Measurements from ENCODE around the gene CAPG.
"Not testable (repeated sequence)": the region's sequence is repeated elsewhere in the genome, so short reads cannot be mapped to it uniquely, and the experiment has no call there.

The CAPG gene

DNA sequence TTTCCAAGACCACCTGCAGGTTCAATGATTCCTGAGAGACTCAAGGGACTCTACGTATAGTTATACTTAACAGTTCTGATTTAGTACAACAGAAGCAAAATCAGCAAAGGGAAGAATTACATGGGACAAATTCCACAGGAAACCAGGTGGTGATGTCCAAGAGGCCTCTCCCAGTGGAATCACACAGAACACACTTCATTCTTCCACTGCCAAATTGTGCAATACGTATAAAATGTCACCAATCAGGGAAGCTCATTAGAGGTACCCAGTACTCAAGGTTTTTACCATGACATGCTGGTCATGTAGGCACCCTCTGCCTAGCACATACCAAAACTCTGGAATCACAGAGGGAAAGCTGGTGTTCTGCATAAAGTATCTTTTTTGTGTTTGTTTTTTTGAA, 22.4 kb downstream of the CAPG start:
- TF ChIP-seq, protein P1, sequence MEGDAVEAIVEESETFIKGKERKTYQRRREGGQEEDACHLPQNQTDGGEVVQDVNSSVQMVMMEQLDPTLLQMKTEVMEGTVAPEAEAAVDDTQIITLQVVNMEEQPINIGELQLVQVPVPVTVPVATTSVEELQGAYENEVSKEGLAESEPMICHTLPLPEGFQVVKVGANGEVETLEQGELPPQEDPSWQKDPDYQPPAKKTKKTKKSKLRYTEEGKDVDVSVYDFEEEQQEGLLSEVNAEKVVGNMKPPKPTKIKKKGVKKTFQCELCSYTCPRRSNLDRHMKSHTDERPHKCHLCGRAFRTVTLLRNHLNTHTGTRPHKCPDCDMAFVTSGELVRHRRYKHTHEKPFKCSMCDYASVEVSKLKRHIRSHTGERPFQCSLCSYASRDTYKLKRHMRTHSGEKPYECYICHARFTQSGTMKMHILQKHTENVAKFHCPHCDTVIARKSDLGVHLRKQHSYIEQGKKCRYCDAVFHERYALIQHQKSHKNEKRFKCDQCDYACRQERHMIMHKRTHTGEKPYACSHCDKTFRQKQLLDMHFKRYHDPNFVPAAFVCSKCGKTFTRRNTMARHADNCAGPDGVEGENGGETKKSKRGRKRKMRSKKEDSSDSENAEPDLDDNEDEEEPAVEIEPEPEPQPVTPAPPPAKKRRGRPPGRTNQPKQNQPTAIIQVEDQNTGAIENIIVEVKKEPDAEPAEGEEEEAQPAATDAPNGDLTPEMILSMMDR (IDR thresholded peaks at IDR 0.05) = no peak
- no peak overlapping the region for H2AFZ ChIP-seq
- H3K9me3 ChIP-seq (ENCODE audit: control insufficient read depth, low read length) = no peaks in the 10 kb centered on the region
- no peak overlapping the region for H3K9ac ChIP-seq
- no peaks in the 10 kb centered on the region for H3K36me3 ChIP-seq (ENCODE audit: control insufficient read depth, insufficient read depth, low read length)
- H3K27ac ChIP-seq = no peak overlapping the region
- no peak overlapping the region for H3K4me2 ChIP-seq (ENCODE audit: low read length)
- H3K4me1 ChIP-seq = peaks cover 31% of the 10 kb centered on the region
- no peaks in the 10 kb centered on the region for H3K27me3 ChIP-seq (ENCODE audit: control insufficient read depth, insufficient read depth, low read length)
- no peak overlapping the region for H3K4me3 ChIP-seq (ENCODE audit: low read depth, low read length)
- H3K79me2 ChIP-seq = peaks cover 3% of the 10 kb centered on the region

DNA sequence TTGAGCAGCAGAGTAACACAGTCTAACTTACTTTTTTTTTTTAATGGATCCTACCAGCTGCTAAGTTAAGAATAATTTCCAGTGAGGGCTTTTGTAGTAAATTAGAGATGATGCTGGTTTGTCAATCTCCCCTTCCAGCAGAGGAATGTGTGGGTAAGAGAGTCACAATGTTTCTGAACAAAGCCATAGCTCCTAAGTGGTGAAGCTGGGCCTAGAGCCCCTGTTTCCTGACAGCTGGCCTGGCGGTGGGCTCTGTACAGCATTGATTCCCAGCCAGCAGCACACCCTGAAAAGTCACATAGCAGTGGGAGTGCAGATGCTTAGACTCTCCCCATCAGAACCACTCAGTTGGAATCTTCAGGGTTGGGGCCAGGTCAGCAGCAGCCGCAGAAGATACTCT, 24.4 kb downstream of the CAPG start:
- Histone ChIP-seq H3K9me3 (ENCODE audit: control insufficient read depth, low read length) (no peaks in the 10 kb centered on the region), H3K9ac (no peak overlapping the region), H3K4me2 (ENCODE audit: low read length) (no peak overlapping the region), H3K27me3 (ENCODE audit: control insufficient read depth, insufficient read depth, low read length) (no peaks in the 10 kb centered on the region), H3K27ac (peak overlapping the region; percentile 64), H2AFZ (no peak overlapping the region), H3K36me3 (ENCODE audit: control insufficient read depth, insufficient read depth, low read length) (no peaks in the 10 kb centered on the region), H3K4me1 (peaks cover 20% of the 10 kb centered on the region), H3K79me2 (no peaks in the 10 kb centered on the region), H3K4me3 (ENCODE audit: low read depth, low read length) (no peak overlapping the region)
- TF ChIP-seq, protein P1 (IDR thresholded peaks at IDR 0.05) = no peak

DNA sequence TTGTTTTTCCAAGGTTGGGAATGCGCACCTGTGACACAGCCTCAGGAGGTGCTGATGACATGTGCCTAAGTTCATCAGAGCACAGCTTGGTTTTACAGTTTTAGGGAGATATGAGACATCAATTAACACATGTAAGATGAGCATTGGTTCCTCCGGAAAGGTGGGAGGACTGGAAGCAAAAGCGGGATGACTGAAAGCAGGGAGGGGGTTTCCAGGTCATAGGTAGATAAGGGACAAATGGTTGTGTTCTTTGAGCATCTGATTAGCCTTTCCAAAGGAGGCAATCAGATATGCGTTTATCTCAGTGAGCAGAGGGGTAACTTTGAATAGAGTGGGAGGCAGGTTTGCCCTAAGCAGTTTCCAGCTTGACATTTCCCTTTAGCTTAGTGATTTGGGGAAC, 26.3 kb downstream of the CAPG start:
- no peaks in the 10 kb centered on the region for H3K9me3 ChIP-seq (ENCODE audit: control insufficient read depth, low read length)
- no peaks in the 10 kb centered on the region for H3K36me3 ChIP-seq (ENCODE audit: control insufficient read depth, insufficient read depth, low read length)
- H3K27ac ChIP-seq = peak overlapping the region; percentile 26
- no peaks in the 10 kb centered on the region for H3K79me2 ChIP-seq
- H3K27me3 ChIP-seq (ENCODE audit: control insufficient read depth, insufficient read depth, low read length) = no peaks in the 10 kb centered on the region
- peaks cover 20% of the 10 kb centered on the region for H3K4me1 ChIP-seq
- H3K4me2 ChIP-seq (ENCODE audit: low read length) = no peak overlapping the region
- H3K4me3 ChIP-seq (ENCODE audit: low read depth, low read length) = no peak overlapping the region
- H2AFZ ChIP-seq = no peak overlapping the region
- TF ChIP-seq, protein P1 (IDR thresholded peaks at IDR 0.05) = no peak
- no peak overlapping the region for H3K9ac ChIP-seq

DNA sequence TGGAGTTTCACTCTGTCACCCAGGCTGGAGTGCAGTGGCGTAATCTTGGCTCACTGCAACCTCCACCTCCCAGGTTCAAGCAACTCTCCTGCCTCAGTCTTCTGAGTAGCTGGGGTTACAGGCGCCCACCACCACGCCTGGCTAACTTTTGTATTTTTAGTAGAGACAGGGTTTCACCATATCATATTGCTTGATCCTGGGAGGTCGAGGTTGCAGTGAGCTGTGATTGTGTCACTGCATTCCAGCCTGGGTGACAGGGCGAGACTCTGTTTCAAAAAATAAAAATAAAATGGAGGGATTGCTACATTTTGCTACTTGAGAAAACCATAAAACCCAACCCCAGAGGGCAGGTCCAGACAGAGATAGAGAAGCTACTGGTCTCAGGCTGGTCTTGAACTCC, 27.0 kb downstream of the CAPG start:
- H3K4me1 ChIP-seq = peaks cover 20% of the 10 kb centered on the region
- not testable (repeated sequence) for H3K4me2 ChIP-seq (ENCODE audit: low read length); H3K36me3 ChIP-seq (ENCODE audit: control insufficient read depth, insufficient read depth, low read length); H3K27me3 ChIP-seq (ENCODE audit: control insufficient read depth, insufficient read depth, low read length); H3K9ac ChIP-seq; H3K9me3 ChIP-seq (ENCODE audit: control insufficient read depth, low read length); H3K4me3 ChIP-seq (ENCODE audit: low read depth, low read length); H3K79me2 ChIP-seq
- peak overlapping the region; percentile 26 for H3K27ac ChIP-seq
- peak overlapping the region; percentile 25 for H2AFZ ChIP-seq

DNA sequence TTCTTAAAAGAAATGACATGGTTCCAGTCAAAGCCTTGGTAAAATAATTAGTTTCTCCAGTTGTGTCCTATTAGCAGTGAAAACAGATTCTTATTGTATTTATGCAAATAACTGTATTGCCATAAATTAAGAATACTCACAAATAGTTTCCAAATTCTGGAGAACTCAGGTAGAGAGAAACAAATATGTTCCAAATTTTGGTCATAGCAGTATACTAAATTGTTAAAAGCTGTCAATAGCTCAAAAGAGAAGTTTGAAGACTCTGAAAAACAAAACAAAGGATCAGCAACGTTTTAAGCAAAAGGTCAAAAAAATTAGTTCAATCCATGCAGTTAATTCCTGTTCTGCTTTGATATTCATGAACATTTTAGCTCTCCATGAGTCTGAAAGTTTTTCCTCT, 30.1 kb downstream of the CAPG start:
- Histone ChIP-seq H3K4me1 (peaks cover 12% of the 10 kb centered on the region), H3K9me3 (ENCODE audit: control insufficient read depth, low read length) (no peaks in the 10 kb centered on the region), H2AFZ (no peak overlapping the region), H3K36me3 (ENCODE audit: control insufficient read depth, insufficient read depth, low read length) (no peaks in the 10 kb centered on the region), H3K4me2 (ENCODE audit: low read length) (no peak overlapping the region), H3K27ac (no peak overlapping the region), H3K79me2 (no peaks in the 10 kb centered on the region), H3K27me3 (ENCODE audit: control insufficient read depth, insufficient read depth, low read length) (no peaks in the 10 kb centered on the region), H3K4me3 (ENCODE audit: low read depth, low read length) (no peak overlapping the region), H3K9ac (no peak overlapping the region)
- TF ChIP-seq, protein P1 (IDR thresholded peaks at IDR 0.05) = no peak
